GM19463 (cell line): ENCODE measurements around the gene SDSL.

Experiments
- ATAC-seq: cut with Tn5 transposase; IDR thresholded peaks from one replicate; pipeline ENCODE4 v1.9.1; 2021; ENCODE audit warnings: mild to moderate bottlenecking, moderate library complexity; ENCODE audit not compliant: unreplicated experiment

SDSL gene

GRCh38 chr12:113396200-113396599 lies 26.0 kb upstream of the SDSL start:
- no peak for ATAC-seq

DNA sequence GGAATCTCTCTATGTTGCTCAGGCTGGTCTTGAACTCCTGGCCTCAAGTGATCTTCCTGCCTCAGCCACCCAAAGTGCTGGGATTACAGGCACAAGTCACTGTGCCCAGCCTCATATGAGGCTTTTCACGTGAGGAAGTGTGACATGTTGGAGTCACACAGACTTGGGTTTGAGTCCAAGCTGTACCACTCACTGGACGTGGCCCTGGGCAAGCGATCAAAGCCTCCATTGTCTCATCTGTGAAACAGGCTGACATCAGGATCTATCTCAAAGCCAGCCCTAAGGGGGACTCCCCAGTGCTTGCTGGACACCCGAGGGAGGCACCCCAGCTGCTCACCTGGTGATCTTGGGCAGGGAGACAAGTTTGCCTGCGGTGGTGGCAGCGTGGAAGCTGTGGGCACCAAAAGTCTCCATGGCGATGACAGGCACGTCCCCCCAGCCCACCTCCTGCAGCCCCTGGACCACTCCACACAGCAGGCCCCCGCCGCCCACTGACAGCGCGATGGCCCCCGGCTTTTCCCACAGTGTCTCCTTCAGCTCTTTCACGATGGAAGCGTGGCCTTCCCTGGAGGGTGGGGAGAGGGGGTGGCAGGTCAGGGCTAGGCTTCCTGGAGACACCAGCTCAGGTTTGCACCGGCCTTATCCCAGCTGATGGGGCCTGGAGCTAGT lies 25.2 kb upstream of the SDSL start:
- ATAC-seq: no peak

DNA sequence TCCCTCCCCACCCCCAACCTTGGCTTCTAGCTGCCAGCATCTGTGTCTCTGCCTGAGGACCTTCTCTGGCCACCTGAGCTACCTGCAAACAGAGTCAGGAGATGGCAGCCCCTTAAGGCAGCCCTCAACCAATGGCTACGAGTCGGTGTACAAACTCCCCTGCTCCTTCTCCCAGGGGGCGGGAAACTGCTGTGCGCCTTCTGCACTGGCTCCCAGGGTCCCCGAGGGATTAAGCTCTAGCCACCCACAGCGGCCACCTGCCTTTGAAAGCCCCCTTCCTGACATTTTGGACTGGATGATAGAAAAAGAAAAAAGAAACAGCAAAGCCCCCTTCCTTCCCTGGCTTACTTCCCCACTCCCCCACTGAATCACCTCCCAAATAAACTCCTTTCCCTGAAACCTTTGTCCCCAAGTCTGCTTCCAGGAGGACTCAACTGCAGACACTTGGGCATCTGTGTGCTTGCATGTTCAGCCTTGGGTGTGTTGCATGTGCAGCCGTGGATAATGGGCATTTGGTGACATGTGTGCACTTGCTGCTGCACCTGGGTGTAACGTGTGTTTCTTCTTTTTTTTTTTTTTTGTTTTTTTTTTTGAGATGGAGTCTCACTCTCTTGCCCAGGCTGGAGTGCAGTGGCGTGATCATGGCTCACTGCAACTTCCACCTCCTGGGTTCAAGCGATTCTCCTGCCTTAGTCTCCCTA lies 24.5 kb upstream of the SDSL start:
- no peak for ATAC-seq

DNA sequence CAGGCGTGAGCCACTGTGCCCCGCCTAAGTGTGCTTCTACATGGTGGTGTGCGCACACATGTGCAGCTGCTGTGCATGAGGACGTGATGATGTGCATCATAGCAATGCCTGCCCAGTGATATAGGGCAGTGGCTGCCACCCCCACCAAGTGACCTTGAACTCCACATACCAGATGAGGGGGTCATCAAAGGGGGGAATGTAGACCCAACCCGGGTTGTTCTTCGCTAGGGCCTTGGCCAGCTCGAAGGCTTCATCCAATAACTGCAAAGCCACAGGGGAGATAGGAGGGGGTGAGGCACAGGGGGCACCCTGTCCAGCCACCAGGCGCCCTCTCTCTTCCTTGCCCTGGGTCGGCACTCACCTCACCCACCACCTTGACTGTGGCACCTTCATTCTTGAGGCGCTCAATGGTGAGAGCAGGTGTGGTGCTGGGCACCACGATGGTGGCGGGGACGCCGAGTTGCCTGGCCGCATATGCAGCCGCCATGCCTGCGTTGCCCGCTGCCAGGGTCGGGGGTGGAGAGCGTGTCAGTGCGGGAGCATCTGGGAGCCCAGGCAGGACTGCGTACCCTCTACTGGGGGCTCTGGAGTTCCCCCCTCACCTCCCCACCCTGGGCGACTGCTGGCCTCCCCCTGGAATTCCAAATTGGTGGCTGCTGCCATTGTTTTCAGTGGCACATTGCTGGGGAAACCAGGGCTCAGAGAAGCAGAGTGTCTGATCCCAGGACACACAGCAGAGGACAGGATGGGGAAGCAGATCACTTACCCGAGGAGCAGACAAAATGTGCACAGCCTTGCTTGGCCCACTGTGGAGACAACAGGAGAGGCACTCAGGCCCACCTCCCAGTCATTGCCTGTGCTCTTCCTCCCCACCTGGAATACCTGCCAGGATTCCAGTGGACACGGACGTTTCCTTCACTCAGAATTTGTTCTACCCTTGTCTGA lies 23.6 kb upstream of the SDSL start:
- no peak for ATAC-seq

DNA sequence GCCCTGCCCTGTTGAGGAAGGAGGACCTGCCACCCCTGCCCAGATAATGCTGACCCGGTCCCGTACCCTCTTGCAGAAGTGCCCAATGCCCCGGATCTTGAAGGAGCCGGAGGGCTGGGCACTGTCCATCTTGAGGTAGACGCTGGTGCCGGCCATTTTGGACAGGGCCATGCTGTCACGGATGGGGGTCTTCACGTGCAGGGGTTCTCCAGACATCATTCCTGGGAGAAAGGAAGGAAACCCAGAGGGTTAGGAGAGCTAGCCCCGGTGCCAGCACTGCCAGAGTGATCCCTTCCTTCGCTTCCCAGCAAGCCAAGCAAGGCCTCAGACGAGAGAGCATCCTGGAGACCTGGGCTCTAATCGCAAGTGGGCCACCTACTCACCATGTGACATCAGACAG lies 22.7 kb upstream of the SDSL start:
- no peak for ATAC-seq

- ATAC-seq: no peak
These were observed 21.8 kb upstream of the SDSL start for GRCh38 chr12:113400362-113400761.

DNA sequence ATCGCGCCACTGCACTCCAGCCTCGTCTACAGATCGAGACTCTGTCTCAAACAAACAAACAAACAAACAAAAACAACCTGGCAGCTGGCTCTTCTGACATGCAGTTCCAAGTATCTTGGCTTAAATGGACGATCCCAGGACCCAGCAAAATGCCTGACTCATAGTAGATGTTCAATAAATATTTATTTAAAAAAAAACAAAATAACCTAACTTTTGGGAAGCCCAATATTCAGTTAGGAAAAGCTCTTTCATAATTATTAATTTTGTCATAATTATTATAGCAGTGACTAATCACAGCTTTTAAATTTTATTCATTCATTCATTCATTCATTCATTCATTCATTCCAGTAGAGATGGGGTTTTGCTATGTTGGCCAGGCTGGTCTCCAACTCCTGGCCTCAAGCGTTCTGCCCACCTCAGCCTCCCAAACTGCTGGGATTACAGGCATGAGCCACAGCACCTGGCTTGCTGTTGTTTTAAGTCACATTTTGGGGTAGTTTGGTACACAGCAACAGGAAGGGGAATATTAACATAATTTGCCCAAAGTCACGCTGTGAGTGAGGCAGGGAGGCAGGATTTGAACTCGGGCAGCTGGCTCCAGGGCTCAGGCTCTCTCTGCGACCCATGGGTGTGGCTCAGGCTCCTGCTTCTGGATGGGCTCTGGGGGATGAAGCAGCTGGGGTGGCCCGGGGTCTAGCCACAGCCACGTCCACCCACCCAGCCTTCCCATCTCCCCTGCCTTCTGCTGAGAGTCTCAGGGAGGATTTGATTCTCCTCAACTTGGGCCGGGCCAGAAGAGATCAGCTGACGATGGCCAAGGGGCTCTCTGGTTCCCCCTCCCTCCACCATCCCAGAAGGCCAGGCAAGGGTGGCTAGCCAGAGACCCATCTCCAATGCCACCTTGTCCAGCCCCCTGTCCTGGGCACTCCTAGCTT lies 20.8 kb upstream of the SDSL start:
- no peak for ATAC-seq

DNA sequence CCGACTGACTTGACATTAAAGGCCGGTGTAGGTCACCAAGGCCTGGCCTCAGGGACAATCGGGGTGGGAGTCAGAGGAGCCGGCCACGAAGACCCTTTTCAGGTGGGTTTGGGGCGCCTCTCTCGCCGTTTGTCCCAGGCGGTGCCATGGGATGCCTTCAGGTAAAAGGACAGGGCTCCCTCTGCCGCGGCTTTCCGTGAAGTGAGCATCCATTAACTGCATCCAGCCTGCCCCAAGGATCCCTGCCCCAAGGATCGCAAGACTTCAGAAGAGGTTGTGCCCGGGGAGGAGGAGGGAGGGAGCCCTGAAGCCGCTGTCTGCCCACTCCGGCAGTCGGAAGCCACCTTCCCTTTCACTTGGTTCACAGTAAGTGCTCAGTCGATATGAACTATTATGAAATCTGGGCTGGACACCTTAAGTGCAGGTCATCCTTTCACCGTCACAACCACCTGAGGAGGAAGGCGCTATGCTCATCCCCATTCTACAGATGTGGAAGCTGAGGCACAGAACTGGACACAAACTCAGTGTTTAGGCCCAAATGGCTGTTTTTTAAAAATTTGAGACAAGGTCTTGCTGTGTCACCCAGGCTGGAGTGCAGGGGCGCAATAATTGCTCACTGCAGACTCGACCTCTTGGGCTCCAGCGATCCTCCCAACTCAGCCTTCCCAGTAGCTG lies 19.5 kb upstream of the SDSL start:
- no peak for ATAC-seq

DNA sequence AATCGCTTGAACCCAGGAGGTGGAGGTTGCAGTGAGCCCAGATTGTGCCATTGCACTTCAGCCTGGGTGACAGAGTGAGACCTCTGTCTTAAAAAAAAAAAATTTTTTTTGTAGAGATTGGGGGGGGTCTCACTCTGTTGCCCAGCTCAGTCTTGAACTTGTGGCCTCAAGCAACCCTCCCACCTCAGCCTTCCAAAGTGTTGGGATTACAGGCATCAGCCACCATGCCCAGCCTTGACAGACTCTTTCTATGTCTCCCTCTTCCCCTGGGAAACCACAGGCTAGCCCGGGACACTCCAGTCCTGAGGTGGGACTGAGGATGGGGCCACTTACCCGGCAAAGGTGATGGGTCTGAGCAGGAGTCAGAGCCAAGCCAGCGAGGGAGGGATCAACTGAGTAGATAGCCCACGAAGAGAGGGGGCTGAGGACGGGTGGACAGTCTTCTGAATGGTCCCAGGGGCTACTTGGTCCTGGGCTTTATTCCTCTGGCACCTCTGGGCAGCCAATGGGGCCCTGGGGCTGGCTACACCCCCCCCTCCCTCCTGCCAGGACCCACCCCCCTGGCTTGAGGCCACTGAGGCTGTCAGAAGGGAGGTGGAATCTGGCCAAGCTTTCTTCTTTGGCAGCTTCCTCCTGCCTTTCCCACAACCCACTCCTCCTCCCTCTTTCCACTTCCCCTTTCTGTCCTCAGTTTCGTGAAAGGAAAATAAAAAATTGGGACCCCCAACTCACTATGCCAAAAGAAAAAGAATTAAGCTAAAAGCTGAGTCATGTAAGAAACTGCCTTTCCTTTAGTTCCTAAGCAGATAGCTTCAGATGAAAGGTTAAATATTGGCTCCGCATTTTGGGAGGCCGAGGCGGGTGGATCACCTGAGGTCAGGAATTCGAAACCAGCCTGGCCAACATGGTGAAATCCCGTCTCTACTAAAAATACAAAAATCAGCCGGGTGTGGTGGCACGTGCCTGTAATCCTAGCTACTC lies 18.5 kb upstream of the SDSL start, which contains the start of gene SDS:
SDS (minus strand) TSS at position 453 of the 981 bp plus-strand sequence. CDS start 4,179 bp downstream, outside the sequence.
- no peak for ATAC-seq

GRCh38 chr12:113405694-113406093 lies 16.5 kb upstream of the SDSL start:
- no peak for ATAC-seq

DNA sequence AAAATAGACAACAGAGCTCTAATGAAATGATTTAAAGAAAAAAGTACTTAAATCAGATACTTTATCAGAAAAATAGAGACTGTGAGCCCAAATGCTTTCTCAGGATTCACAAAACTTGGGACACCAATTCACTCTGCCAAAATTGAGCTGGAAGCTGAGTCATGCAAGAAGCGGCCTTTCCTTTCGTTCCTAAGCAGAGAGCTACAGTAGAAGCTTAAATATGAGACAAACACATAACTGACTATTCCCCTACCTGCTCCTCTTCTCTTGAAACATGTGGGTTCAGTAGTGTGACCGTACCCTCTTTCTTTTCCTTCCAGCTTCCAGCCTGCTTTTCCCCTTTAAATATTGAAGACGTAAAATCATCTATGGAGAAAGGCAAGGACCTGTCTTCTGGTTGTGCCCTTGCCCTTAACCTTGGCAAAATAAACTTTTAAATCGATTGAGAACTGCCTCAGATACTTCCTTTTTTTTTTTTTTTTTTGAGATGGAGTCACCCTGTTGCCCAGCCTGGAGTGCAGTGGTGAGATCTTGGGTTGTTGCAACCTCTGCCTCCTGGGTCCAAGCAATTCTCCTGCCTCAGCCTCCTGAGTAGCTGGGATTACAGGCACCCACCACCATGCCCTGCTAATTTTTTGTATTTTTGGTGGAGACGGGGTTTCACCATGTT lies 14.1 kb upstream of the SDSL start:
- ATAC-seq: no peak

GRCh38 chr12:113408756-113409298 lies 13.4 kb upstream of the SDSL start:
- ATAC-seq: no peak

GRCh38 chr12:113409462-113410124 lies 12.6 kb upstream of the SDSL start:
- ATAC-seq: no peak

DNA sequence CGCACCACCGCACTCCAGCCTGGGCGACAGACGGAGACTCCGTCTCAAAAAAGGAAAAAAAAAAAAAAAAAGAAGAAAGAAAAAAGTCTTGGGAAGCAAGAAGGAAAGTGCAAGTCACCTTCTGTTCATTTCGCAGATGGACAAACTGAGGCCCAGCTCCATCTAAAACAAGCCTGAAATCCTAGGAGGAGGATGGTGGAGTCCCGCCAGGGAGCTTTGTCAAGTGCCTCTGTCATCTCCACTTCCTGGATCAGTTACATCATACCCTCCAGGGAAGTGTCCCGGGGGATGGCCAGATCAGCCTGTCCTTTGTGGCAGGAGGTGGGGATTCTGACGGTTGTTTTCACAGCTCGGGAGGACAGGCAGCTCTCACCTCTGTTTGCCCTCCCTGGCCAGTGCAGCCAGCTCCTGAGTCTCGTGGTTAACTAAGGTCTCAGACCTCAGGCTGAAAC lies 8.7 kb upstream of the SDSL start:
- ATAC-seq: no peak

DNA sequence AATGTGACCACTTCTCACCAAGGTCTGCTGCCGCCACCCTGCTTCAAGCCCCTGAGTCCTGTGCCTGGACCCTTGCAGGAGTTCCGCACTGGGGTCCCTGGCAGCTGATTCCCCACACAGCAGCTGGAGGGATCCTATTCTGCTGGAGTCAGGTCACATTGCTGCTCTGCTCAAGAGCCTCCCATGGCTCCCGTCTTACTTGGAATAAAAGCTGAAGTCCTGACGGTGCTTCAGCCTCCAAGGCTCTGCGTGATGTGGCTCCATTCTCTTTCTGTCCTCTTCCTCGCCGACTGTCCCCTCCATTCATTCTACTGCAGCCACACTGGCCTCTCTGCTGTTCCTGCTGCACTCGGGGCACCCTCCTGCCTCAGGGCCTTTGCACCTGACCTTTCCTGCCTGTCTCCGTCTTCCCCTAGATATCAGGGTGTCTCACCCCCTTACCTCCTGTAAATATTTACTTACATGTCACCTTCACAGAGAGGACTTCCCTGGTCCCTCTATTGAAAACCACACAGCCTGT lies 7.6 kb upstream of the SDSL start:
- ATAC-seq: no peak

- no peak for ATAC-seq
These were observed 6.0 kb upstream of the SDSL start for GRCh38 chr12:113416091-113416754.
